ENCODE data around the gene PLXNA2.

Gene PLXNA2

GRCh38 chr1:208243967-208244916 is at the start of gene PLXNA2:
PLXNA2 (minus strand) TSS chr1:208244384; CDS start chr1:208217922, 26,462 bp downstream.
- peak; percentile 80 for DNase-seq

GRCh38 chr1:208292908-208293307 is 48.7 kb upstream of the PLXNA2 start:
- no peak for DNase-seq

- no peak for DNase-seq
These were observed 47.9 kb upstream of the PLXNA2 start for GRCh38 chr1:208291923-208292711.

- DNase-seq, result no peak
These were observed 46.9 kb upstream of the PLXNA2 start for GRCh38 chr1:208291129-208291528.

- no peak for DNase-seq
These were observed 45.5 kb upstream of the PLXNA2 start for GRCh38 chr1:208289716-208290115.

GRCh38 chr1:208288495-208288894 is 44.3 kb upstream of the PLXNA2 start:
- no peak for DNase-seq

GRCh38 chr1:208280681-208281450 is 36.7 kb upstream of the PLXNA2 start:
- no peak for DNase-seq

GRCh38 chr1:208279826-208280588 is 35.8 kb upstream of the PLXNA2 start:
- no peak for DNase-seq

GRCh38 chr1:208278638-208279037 is 34.5 kb upstream of the PLXNA2 start:
- DNase-seq, result no peak

GRCh38 chr1:208276757-208277435 is 32.7 kb upstream of the PLXNA2 start:
- DNase-seq, result no peak

GRCh38 chr1:208275083-208275482 is 30.9 kb upstream of the PLXNA2 start:
- no peak for DNase-seq

- DNase-seq, result no peak
These were observed 29.3 kb upstream of the PLXNA2 start for GRCh38 chr1:208273386-208274017.

- DNase-seq, result no peak
These were observed 28.5 kb upstream of the PLXNA2 start for GRCh38 chr1:208272713-208273112.

- no peak for DNase-seq
These were observed 28.1 kb upstream of the PLXNA2 start for GRCh38 chr1:208272311-208272710.

GRCh38 chr1:208271236-208271635 is 27.1 kb upstream of the PLXNA2 start:
- DNase-seq, result no peak

GRCh38 chr1:208270651-208271141 is 26.5 kb upstream of the PLXNA2 start:
- DNase-seq, result no peak

- DNase-seq, result no peak
These were observed 25.1 kb upstream of the PLXNA2 start for GRCh38 chr1:208269338-208269666.

GRCh38 chr1:208268541-208269337 is 24.6 kb upstream of the PLXNA2 start:
- DNase-seq, result no peak

GRCh38 chr1:208265525-208265924 is 21.3 kb upstream of the PLXNA2 start:
- DNase-seq, result no peak

- DNase-seq, result no peak
These were observed 20.9 kb upstream of the PLXNA2 start for GRCh38 chr1:208265122-208265469.
